Astrocyte (in vitro differentiated cells and primary cell): ENCODE measurements around the gene TRIP12.

Source experiments
- EZH2 ChIP-seq: IDR thresholded peaks from 2 replicates; pipeline ENCODE4 v1.6.1; 2012; ENCODE audit warnings: mild to moderate bottlenecking, low read length, inconsistent platforms; ENCODE audit not compliant: insufficient read depth
- TF ChIP-seq, protein P1 (sequence below): IDR thresholded peaks from 2 replicates; pipeline ENCODE4 v1.5.1; 2011; ENCODE audit warnings: low read depth, mild to moderate bottlenecking, inconsistent platforms, low read length, moderate library complexity; ENCODE audit not compliant: insufficient read depth

DNA sequence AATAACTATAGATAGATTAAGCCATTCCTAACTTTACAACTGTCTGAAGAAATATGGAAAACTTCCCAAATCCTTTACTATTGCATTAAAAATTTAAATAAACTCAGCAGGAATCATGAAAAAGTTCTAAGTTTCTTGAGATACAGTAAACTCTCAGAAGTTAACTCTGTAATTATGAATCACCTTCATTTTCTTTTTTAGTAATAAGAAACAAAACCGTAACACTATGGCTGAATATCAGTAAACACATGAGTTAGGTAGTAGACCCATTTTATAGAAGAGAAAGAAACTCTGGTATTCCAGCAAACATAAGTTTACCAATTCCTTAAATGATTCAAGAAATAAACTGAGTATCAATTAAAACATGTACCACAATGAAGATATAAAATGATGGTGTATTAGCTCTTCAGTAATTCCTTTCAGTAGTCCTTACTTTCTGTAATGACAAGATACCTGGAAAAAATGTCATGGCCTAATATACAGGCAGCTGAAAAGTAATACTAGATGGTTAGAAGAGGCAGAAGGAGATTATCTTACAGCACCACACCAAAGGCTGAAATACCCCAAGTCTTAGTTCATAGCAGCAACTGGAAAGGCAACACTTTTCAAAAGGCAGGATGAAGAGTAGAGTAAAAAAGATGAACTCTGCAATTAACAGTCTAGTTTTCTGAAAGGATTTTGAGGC lies 11.5 kb downstream of the TRIP12 start:
- TF ChIP-seq, protein P1, sequence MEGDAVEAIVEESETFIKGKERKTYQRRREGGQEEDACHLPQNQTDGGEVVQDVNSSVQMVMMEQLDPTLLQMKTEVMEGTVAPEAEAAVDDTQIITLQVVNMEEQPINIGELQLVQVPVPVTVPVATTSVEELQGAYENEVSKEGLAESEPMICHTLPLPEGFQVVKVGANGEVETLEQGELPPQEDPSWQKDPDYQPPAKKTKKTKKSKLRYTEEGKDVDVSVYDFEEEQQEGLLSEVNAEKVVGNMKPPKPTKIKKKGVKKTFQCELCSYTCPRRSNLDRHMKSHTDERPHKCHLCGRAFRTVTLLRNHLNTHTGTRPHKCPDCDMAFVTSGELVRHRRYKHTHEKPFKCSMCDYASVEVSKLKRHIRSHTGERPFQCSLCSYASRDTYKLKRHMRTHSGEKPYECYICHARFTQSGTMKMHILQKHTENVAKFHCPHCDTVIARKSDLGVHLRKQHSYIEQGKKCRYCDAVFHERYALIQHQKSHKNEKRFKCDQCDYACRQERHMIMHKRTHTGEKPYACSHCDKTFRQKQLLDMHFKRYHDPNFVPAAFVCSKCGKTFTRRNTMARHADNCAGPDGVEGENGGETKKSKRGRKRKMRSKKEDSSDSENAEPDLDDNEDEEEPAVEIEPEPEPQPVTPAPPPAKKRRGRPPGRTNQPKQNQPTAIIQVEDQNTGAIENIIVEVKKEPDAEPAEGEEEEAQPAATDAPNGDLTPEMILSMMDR: no peak
- no peak for TF ChIP-seq EZH2
